ENCODE results near the gene OLA1. TPM values are rescaled to one million over a fixed set of nuclear protein-coding genes. Genes with fewer than 3 reads are reported as not detected.
"Not testable (repeated sequence)": the region's sequence is repeated elsewhere in the genome, so short reads cannot be mapped to it uniquely, and the experiment has no call there.

OLA1 gene
- total RNA-seq, 1 donor from 2014 or later = 104 TPM

DNA sequence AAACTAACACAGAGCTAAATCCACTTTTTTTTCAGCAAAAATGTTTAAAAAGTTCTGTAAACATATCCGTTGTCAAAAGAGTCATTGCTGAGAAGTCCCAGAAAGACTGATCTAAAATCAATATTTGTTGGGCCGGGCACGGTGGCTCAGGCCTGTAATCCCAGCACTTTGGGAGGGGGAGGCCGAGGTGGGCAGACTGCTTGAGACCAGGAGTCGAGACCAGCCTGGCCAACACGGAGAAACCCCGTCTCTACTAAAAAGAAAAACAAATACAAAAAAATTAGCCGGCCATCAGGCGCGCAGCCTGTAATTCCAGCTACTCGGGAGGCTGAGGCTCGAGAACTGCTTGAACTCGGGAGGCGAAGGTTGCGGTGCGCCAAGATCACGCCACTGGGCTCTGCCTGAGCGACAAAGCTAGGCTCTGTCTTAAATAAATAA, 1.4 kb downstream of the OLA1 start:
- peak overlapping the region; percentile 91 for H3K4me3 ChIP-seq (ENCODE audit: low read depth, low read length)
- DNase-seq (ENCODE audit: low read depth) = no peak
- TF ChIP-seq, protein P1, sequence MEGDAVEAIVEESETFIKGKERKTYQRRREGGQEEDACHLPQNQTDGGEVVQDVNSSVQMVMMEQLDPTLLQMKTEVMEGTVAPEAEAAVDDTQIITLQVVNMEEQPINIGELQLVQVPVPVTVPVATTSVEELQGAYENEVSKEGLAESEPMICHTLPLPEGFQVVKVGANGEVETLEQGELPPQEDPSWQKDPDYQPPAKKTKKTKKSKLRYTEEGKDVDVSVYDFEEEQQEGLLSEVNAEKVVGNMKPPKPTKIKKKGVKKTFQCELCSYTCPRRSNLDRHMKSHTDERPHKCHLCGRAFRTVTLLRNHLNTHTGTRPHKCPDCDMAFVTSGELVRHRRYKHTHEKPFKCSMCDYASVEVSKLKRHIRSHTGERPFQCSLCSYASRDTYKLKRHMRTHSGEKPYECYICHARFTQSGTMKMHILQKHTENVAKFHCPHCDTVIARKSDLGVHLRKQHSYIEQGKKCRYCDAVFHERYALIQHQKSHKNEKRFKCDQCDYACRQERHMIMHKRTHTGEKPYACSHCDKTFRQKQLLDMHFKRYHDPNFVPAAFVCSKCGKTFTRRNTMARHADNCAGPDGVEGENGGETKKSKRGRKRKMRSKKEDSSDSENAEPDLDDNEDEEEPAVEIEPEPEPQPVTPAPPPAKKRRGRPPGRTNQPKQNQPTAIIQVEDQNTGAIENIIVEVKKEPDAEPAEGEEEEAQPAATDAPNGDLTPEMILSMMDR (conservative IDR thresholded peaks at IDR 0.05; ENCODE audit: low read depth, low read length) = no peak

DNA sequence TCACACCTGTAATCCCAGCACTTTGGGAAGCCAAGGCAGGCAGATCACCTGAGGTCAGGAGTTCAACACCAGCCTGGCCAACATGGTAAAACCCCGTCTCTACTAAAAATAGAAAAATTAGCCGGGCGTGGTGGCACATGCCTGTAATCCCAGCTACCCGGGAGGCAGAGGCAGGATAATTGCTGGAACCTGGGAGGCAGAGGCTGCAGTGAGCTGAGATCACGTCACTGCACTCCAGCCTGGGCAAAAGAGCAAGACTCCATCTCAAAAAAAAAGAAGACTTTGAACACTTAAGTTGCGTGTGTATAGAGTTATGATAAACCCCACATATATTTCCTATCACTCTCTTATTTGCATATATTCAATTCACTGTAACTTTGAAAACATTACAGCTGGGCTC, 2.7 kb downstream of the OLA1 start:
- not testable (repeated sequence) for DNase-seq (ENCODE audit: low read depth); H3K4me3 ChIP-seq (ENCODE audit: low read depth, low read length)

DNA sequence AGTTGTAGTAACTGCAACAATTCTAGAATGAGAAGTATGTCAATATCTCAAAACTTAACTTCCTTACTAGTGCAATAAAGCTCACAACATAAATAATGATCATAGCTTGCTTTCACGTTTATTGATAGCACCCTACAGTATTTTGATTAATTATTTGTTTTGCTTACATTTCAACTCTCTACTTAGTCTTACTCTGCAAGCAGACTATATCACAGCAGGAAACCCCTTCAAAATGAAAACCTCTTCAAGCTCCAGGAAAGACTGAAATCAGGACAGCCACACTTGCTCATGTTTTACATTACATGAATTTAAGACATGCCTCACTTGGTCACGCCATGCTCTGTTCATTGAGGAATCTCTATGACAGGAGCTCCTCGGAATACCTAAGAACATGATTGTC, 3.3 kb downstream of the OLA1 start:
- no peak for DNase-seq (ENCODE audit: low read depth)
- TF ChIP-seq, protein P1 (conservative IDR thresholded peaks at IDR 0.05; ENCODE audit: low read depth, low read length) = no peak
- H3K4me3 ChIP-seq (ENCODE audit: low read depth, low read length) = no peak overlapping the region

DNA sequence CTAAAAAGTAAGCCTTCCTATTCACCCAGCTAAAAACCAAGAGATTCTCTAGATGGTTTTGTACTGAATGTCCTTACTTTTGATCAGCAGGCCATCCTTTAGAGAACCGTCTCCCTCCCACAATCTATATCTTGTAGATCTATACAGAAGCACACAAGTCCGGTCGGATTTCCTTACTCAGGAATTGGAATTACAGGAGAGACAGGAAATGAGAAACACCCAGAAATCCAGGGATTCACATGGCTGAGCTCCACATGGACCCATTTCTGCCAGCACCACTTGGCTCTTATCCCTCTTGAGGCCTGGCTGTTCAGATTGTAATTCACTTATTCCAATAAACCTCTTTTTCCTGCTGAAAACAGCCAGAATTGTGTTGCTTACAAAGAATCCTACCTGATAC, 4.5 kb downstream of the OLA1 start:
- H3K4me3 ChIP-seq (ENCODE audit: low read depth, low read length) = no peak overlapping the region
- TF ChIP-seq, protein P1 (conservative IDR thresholded peaks at IDR 0.05; ENCODE audit: low read depth, low read length) = no peak
- no peak for DNase-seq (ENCODE audit: low read depth)

DNA sequence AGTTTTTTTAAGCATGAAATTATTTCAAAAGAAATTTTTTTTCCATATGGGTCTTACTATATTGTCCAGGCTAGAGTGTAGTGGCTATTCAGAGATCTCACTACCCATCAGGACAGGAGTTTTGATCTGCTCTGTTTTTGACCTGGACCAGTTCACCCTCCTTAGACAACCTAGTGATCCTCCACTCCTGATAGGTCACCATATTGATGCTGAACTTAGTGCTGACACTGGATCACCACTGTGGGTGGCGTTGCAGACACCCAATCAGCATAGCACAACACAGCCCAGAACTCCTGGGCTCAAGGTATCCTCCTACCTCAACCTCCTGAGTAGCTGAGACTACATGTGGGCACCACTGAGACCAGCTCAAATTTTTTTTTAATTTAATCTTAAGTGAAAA, 8.2 kb downstream of the OLA1 start:
- H3K4me3 ChIP-seq (ENCODE audit: low read depth, low read length) = no peak overlapping the region
- TF ChIP-seq, protein P1 (conservative IDR thresholded peaks at IDR 0.05; ENCODE audit: low read depth, low read length) = no peak
- DNase-seq (ENCODE audit: low read depth) = no peak

DNA sequence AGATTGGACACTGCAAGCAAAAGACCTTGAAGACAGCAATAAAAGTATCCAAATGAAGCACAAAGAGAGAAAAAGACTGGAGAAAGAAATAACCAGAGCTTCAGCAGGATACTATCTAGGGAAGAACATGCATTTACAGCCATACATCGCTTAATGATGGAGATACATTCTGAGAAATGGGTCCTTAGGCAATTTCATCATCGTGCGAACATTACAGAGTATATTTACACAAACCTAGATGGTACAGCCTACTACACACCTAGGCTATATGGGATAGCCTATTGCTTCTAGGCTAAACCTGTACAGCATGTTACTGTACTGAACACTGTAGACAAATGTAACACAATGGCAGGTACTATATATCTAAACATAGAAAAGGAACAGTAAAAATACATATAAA, 11.9 kb downstream of the OLA1 start:
- H3K4me3 ChIP-seq (ENCODE audit: low read depth, low read length) = no peak overlapping the region
- no peak for DNase-seq (ENCODE audit: low read depth)
- TF ChIP-seq, protein P1 (conservative IDR thresholded peaks at IDR 0.05; ENCODE audit: low read depth, low read length) = no peak

DNA sequence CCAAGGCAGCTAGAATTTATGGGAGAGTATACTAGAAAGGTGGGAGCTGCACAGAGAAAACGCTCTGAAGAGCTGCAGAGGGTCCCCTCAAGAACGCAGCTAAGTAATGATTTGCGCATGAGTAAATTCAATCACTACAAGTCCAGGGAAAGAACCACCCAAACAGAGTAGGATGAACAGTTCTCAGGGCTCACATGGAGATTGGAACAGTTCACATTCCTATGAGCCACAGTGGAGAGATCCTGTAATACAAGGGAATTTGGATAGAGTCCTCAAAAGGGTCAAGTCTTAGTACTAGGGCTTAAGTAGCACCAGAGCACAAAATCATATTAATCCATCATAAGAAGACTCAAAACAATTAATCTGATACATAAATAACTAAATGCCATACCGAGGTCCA, 12.7 kb downstream of the OLA1 start:
- no peak for DNase-seq (ENCODE audit: low read depth)
- TF ChIP-seq, protein P1 (conservative IDR thresholded peaks at IDR 0.05; ENCODE audit: low read depth, low read length) = no peak
- no peak overlapping the region for H3K4me3 ChIP-seq (ENCODE audit: low read depth, low read length)

Data from epithelial cell of proximal tubule (primary cell).